Caco-2 (cell line): Measurements from ENCODE around the gene ACOT2. TPM values are rescaled to one million over a fixed set of nuclear protein-coding genes. Genes with fewer than 3 reads are reported as not detected.
"Not testable (repeated sequence)": the region's sequence is repeated elsewhere in the genome, so short reads cannot be mapped to it uniquely, and the experiment has no call there.

Source experiments
- Bru-seq: library from RNA; stranded (reverse); fragments of 400-500 nt; gene quantifications from one replicate; lab custom pipeline; 2021; lab: Mats Ljungman, UMichigan
- BruChase-seq, 2 experiments: library from RNA; stranded (reverse); fragments of 400-500 nt; gene quantifications; one replicate each; lab custom pipeline; 2021; lab: Mats Ljungman, UMichigan
- BruUV-seq: library from RNA; stranded (reverse); fragments of 400-500 nt; replicated peaks from 2 replicates; lab custom pipeline; 2021; lab: Mats Ljungman, UMichigan
- CTCF ChIA-PET: fragments of 300-600 bp; sonication (Branson Sonifier 250); formaldehyde crosslinking; loops from one replicate; lab custom pipeline; 2022; ENCODE audit warnings: antibody characterized with exemption; lab: Charles Lee
- POLR2A ChIA-PET: fragments of 300-600 bp; sonication (Branson Sonifier 250); formaldehyde crosslinking; loops from one replicate; lab custom pipeline; 2022; ENCODE audit warnings: antibody characterized with exemption; lab: Charles Lee
- DNase-seq, 2 experiments: peaks; one replicate each; pipeline versions ENCODE4 v3.0.0 to v3.0.0-alpha.2; 2020 to 2022
- H3K27me3 ChIP-seq: replicated peaks from 2 replicates; pipeline ENCODE4 v1.6.0; 2011; ENCODE audit warnings: low read length; ENCODE audit not compliant: control insufficient read depth, insufficient read depth
- H3K36me3 ChIP-seq: 2 replicates; pipeline ENCODE4 v1.5.1; 2011; ENCODE audit warnings: low read length; ENCODE audit not compliant: control insufficient read depth, insufficient read depth
- H3K4me1 ChIP-seq: fragments of 250-450 bp; sonication (Bioruptor Pico); 2 replicates; pipeline ENCODE4 v1.5.1; 2020; ENCODE audit warnings: mild to moderate bottlenecking
- H3K4me3 ChIP-seq: 2 replicates; pipeline ENCODE4 v1.5.1; 2011; ENCODE audit warnings: low read depth, mild to moderate bottlenecking, control low read depth, low read length
- H3K9me3 ChIP-seq: fragments of 250-450 bp; sonication (Bioruptor Pico); 2 replicates; pipeline ENCODE4 v1.5.1; 2020; ENCODE audit warnings: mild to moderate bottlenecking, moderate library complexity
- H3K27ac Mint-ChIP-seq: one replicate; pipeline ENCODE4 v1.8.0; 2022; ENCODE audit warnings: mixed read lengths; ENCODE audit not compliant: unreplicated experiment
- H3K27me3 Mint-ChIP-seq: one replicate; pipeline ENCODE4 v1.8.0; 2022; ENCODE audit warnings: mixed read lengths; ENCODE audit not compliant: insufficient read depth, unreplicated experiment
- H3K36me3 Mint-ChIP-seq: one replicate; pipeline ENCODE4 v1.8.0; 2022; ENCODE audit warnings: mild to moderate bottlenecking, mixed read lengths; ENCODE audit not compliant: insufficient read depth, unreplicated experiment
- H3K4me1 Mint-ChIP-seq: one replicate; pipeline ENCODE4 v1.8.0; 2022; ENCODE audit warnings: low read depth, mixed read lengths; ENCODE audit not compliant: unreplicated experiment
- H3K4me3 Mint-ChIP-seq: one replicate; pipeline ENCODE4 v1.8.0; 2022; ENCODE audit warnings: mild to moderate bottlenecking, moderate library complexity, mixed read lengths; ENCODE audit not compliant: unreplicated experiment
- H3K9me3 Mint-ChIP-seq: one replicate; pipeline ENCODE4 v1.8.0; 2022; ENCODE audit warnings: mixed read lengths; ENCODE audit not compliant: unreplicated experiment
- CTCF ChIP-seq, 2 experiments: fragments of 200-600 bp in 1 of 2; IDR thresholded peaks; 1 replicate in 1 of 2; 2 replicates in 1 of 2; pipeline versions ENCODE4 v1.5.1 to v1.8.0; 2011 to 2022; ENCODE audit warnings: antibody characterized with exemption in 1 of 2, control low read depth in 1 of 2, inconsistent platforms in 1 of 2, low read depth in 1 of 2, low read length in 1 of 2, mild to moderate bottlenecking in 1 of 2, moderate library complexity in 1 of 2; ENCODE audit not compliant: insufficient read depth in 1 of 2, severe bottlenecking in 1 of 2, unreplicated experiment in 1 of 2
- intact Hi-C: fragments of 100-400 bp; cut with micrococcal nuclease; formaldehyde crosslinking; loops from one replicate; pipeline ENCODE4 v1.10.0; 2022; ENCODE audit not compliant: unreplicated experiment
- long read RNA-seq: library from polyadenylated mRNA; stranded (forward); transcript quantifications from one replicate; pipeline ENCODE4 v2.0.0, GENCODE V29; 2022
- total RNA-seq: library from RNA; stranded (reverse); gene quantifications from 2 replicates; pipeline ENCODE4 v1.2.3, GENCODE V29; 2022

The ACOT2 gene
- 36.7 and 41.4 TPM in 2 replicates for total RNA-seq
- Bru-seq, nascent RNA, result percentile 71 among the genes with signal in this experiment
- BruChase-seq, experiment 1, labeled RNA remaining after a 2-hour chase, result percentile 74 among the genes with signal in this experiment
- percentile 90 among the genes with signal in this experiment for BruChase-seq, experiment 2, labeled RNA remaining after a 6-hour chase
- long read RNA-seq, transcript ACOT2-201 (3 exons, 1,774 nt), result major isoform, 97 of 158 reads
- long read RNA-seq, partial matches to known transcripts, result 50 of 158 reads
- long read RNA-seq, other reads (novel, unspliced or antisense), result 11 of 158 reads

DNA sequence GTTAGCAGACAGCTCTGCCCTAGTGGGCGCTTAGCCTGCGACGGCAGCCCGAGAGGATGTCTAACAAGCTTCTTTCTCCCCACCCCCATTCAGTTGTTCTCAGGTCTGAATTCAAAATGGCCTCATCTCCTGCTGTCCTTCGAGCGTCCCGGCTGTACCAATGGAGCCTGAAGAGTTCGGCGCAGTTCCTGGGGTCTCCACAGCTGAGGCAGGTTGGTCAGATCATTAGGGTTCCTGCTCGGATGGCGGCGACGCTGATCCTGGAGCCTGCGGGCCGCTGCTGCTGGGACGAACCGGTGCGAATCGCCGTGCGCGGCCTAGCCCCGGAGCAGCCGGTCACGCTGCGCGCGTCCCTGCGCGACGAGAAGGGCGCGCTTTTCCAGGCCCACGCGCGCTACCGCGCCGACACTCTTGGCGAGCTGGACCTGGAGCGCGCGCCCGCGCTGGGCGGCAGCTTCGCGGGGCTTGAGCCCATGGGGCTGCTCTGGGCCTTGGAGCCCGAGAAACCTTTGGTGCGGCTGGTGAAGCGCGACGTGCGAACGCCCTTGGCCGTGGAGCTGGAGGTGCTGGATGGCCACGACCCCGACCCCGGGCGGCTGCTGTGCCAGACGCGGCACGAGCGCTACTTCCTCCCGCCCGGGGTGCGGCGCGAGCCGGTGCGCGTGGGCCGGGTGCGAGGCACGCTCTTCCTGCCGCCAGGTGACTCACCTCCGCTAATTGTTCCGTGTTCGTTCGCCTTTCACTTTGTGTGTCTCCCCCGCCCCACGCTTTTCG lies at the start of gene ACOT2:
Gene ACOT2, plus strand, starts transcription at position 29 of the 774 bp plus-strand sequence. Its CDS starts 28 bp downstream, at position 57.
- not testable (repeated sequence) for H3K27me3 Mint-ChIP-seq, H3K9me3 Mint-ChIP-seq, H3K9me3 ChIP-seq, H3K27me3 ChIP-seq, H3K4me1 Mint-ChIP-seq, H3K36me3 ChIP-seq
- Mint-ChIP-seq H3K4me3 (peak within 1 kb of the TSS; percentile 95), H3K36me3 (peaks cover 37% of the 10 kb centered on the region), H3K27ac (peak within 1 kb of the TSS; percentile 95)
- POLR2A ChIA-PET, result interaction anchor here (0.5 to 1.6 kb wide), 12 partner anchors 31 to 501 kb away, joined by 3 to 7 read pairs (median 4); partner anchors contain the start of genes ACOT1, ACOT6, PNMA1 and RIOX1
- DNase-seq, result peak; percentile 89 to 90
- intact Hi-C loops, result loop anchor here (2.0 kb wide), 3 partner anchors 33 to 79 kb away; partner anchors contain the start of genes ACOT1 and RIOX1
- Histone ChIP-seq H3K4me1 (peaks cover 11% of the 10 kb centered on the region), H3K4me3 (peak within 1 kb of the TSS; percentile 47)
- CTCF ChIA-PET, result interaction anchor here (0.7 to 1.9 kb wide), 9 partner anchors 14 to 271 kb away, joined by 3 to 12 read pairs (median 7); partner anchors contain the start of genes ACOT1 and ACOT6
- TSS peak; percentile 60 for BruUV-seq

GRCh38 chr14:73521229-73521628 lies 47.8 kb upstream of the ACOT2 start:
- no peaks in the 10 kb centered on the region for H3K9me3 ChIP-seq
- no peaks in the 10 kb centered on the region for H3K36me3 ChIP-seq
- no TSS peak for BruUV-seq
- no peak overlapping the region for H3K4me3 Mint-ChIP-seq
- no peak for TF ChIP-seq CTCF (IDR thresholded peaks at IDR 0.05; ENCODE audit: insufficient read depth in 1 of 2, low read depth in 1 of 2, low read length in 1 of 2, severe bottlenecking in 1 of 2, unreplicated experiment in 1 of 2)
- no peak for DNase-seq
- ChIA-PET POLR2A (no interaction called here), CTCF (interaction anchor here (1.1 to 1.3 kb wide), 2 partner anchors 12 to 109 kb away, joined by 3 read pairs; no protein-coding TSS in a partner anchor)
- H3K4me3 ChIP-seq, result no peak overlapping the region
- no peaks in the 10 kb centered on the region for H3K27me3 ChIP-seq
- H3K4me1 Mint-ChIP-seq, result no peaks in the 10 kb centered on the region
- no peak overlapping the region for H3K27ac Mint-ChIP-seq
- intact Hi-C loops, result no loop called here
- H3K36me3 Mint-ChIP-seq, result no peaks in the 10 kb centered on the region
- no peaks in the 10 kb centered on the region for H3K9me3 Mint-ChIP-seq
- no peaks in the 10 kb centered on the region for H3K4me1 ChIP-seq
- H3K27me3 Mint-ChIP-seq, result no peaks in the 10 kb centered on the region

GRCh38 chr14:73524493-73524892 lies 44.5 kb upstream of the ACOT2 start:
- no TSS peak for BruUV-seq
- DNase-seq, result no peak
- Histone ChIP-seq H3K4me1 (no peaks in the 10 kb centered on the region), H3K27me3 (no peaks in the 10 kb centered on the region), H3K9me3 (no peaks in the 10 kb centered on the region), H3K36me3 (no peaks in the 10 kb centered on the region), H3K4me3 (no peak overlapping the region)
- Mint-ChIP-seq H3K27ac (no peak overlapping the region), H3K9me3 (no peaks in the 10 kb centered on the region), H3K4me3 (no peak overlapping the region), H3K4me1 (no peaks in the 10 kb centered on the region), H3K36me3 (no peaks in the 10 kb centered on the region), H3K27me3 (no peaks in the 10 kb centered on the region)
- intact Hi-C loops, result no loop called here
- ChIA-PET CTCF (no interaction called here), POLR2A (no interaction called here)
- TF ChIP-seq CTCF (IDR thresholded peaks at IDR 0.05; ENCODE audit: insufficient read depth in 1 of 2, low read depth in 1 of 2, low read length in 1 of 2, severe bottlenecking in 1 of 2, unreplicated experiment in 1 of 2), result no peak
